ENCODE data around the gene AQP6. TPM values are rescaled to one million over a fixed set of nuclear protein-coding genes. Genes with fewer than 3 reads are reported as not detected.

The AQP6 gene
- total RNA-seq, 4 donors from 2014 or later = 1.9 TPM; not detected in 3

- no peak for TF ChIP-seq CTCF (IDR thresholded peaks at IDR 0.05; ENCODE audit: low read depth)
These were observed 28.7 kb upstream of the AQP6 start for GRCh38 chr12:49944046-49944445.

- TF ChIP-seq CTCF (IDR thresholded peaks at IDR 0.05; ENCODE audit: low read depth) = no peak
These were observed 28.0 kb upstream of the AQP6 start for GRCh38 chr12:49944718-49945117.

- no peak for TF ChIP-seq CTCF (IDR thresholded peaks at IDR 0.05; ENCODE audit: low read depth)
These were observed 27.2 kb upstream of the AQP6 start for GRCh38 chr12:49945394-49946080.

GRCh38 chr12:49946086-49946485, 26.7 kb upstream of the AQP6 start:
- TF ChIP-seq CTCF (IDR thresholded peaks at IDR 0.05; ENCODE audit: low read depth) = no peak

- no peak for TF ChIP-seq CTCF (IDR thresholded peaks at IDR 0.05; ENCODE audit: low read depth)
These were observed 26.2 kb upstream of the AQP6 start for GRCh38 chr12:49946497-49946896.

- no peak for TF ChIP-seq CTCF (IDR thresholded peaks at IDR 0.05; ENCODE audit: low read depth)
These were observed 25.0 kb upstream of the AQP6 start for GRCh38 chr12:49947593-49948226.

GRCh38 chr12:49948866-49949845, 23.6 kb upstream of the AQP6 start:
- no peak for TF ChIP-seq CTCF (IDR thresholded peaks at IDR 0.05; ENCODE audit: low read depth)
